ENCODE results near the gene ATP2B2.

ATP2B2 gene

GRCh38 chr3:10447110-10447509 is 58.3 kb downstream of the ATP2B2 start:
- no peak for DNase-seq

- no peak for DNase-seq
Observed at GRCh38 chr3:10445561-10446175, 59.7 kb downstream of the ATP2B2 start.

- DNase-seq: no peak
Observed at GRCh38 chr3:10444511-10444910, 60.9 kb downstream of the ATP2B2 start.

- DNase-seq: no peak
Observed at GRCh38 chr3:10444110-10444429, 61.3 kb downstream of the ATP2B2 start.

GRCh38 chr3:10443272-10444109 is 61.9 kb downstream of the ATP2B2 start:
- no peak for DNase-seq

- DNase-seq: no peak
Observed at GRCh38 chr3:10442151-10442795, 63.1 kb downstream of the ATP2B2 start.

- no peak for DNase-seq
Observed at GRCh38 chr3:10440684-10441083, 64.7 kb downstream of the ATP2B2 start.

GRCh38 chr3:10438902-10439610 is 66.3 kb downstream of the ATP2B2 start:
- no peak for DNase-seq

- DNase-seq: no peak
Observed at GRCh38 chr3:10437995-10438901, 67.1 kb downstream of the ATP2B2 start.

- no peak for DNase-seq
Observed at GRCh38 chr3:10437272-10437994, 68.0 kb downstream of the ATP2B2 start.

GRCh38 chr3:10435850-10436249 is 69.5 kb downstream of the ATP2B2 start:
- DNase-seq: no peak

- no peak for DNase-seq
Observed at GRCh38 chr3:10434938-10435336, 70.4 kb downstream of the ATP2B2 start.

GRCh38 chr3:10434144-10434937 is 71.0 kb downstream of the ATP2B2 start:
- no peak for DNase-seq

- no peak for DNase-seq
Observed at GRCh38 chr3:10432931-10433330, 72.5 kb downstream of the ATP2B2 start.

GRCh38 chr3:10432156-10432845 is 73.1 kb downstream of the ATP2B2 start:
- no peak for DNase-seq

- no peak for DNase-seq
Observed at GRCh38 chr3:10430805-10431204, 74.6 kb downstream of the ATP2B2 start.

- no peak for DNase-seq
Observed at GRCh38 chr3:10428406-10429091, 76.8 kb downstream of the ATP2B2 start.

- DNase-seq: no peak
Observed at GRCh38 chr3:10426346-10427220, 78.8 kb downstream of the ATP2B2 start.

All from NCI-H446 (cell line).